Measurements from ENCODE around the gene THAP4. TPM values are rescaled to one million over a fixed set of nuclear protein-coding genes. Genes with fewer than 3 reads are reported as not detected.
A peak's percentile ranks its signal among the peaks of the same experiment; 100 is the strongest.

The THAP4 gene
- total RNA-seq, 3 donors from 2014 or later, result 35.3 to 45.9 (median 38.1) TPM

DNA sequence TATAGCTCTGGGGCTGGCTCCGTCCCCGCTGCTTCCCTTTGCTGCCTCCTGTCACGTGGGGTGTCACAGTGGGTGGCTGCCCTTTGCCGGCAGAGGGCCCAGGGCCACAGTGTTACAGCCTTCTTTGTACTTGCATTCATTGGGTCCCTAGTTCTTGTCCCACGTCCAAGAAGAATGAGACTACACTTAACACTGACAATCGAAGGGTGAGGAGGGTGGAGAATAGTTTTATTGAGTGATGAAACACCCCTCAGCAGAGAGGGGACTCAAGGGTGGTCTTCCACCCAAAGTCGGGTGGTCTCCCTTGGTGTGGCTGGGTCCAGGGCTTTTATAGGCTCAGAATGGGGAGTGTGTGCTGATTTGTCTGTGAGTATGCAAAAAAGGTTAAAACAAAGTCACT lies 2.4 kb upstream of the THAP4 start:
- peaks cover 8 to 23% of the 10 kb centered on the region in 2 donors for H3K4me1 ChIP-seq
- no peak for DNase-seq (ENCODE audit: low spot score in 2 of 2)
- intact Hi-C loops (cut with DNase I; ENCODE audit: low total_unique reads), result loop anchor here (5.0 kb wide), 1 partner anchor 213 kb away; no protein-coding TSS in a partner anchor
- TF ChIP-seq, protein P1, sequence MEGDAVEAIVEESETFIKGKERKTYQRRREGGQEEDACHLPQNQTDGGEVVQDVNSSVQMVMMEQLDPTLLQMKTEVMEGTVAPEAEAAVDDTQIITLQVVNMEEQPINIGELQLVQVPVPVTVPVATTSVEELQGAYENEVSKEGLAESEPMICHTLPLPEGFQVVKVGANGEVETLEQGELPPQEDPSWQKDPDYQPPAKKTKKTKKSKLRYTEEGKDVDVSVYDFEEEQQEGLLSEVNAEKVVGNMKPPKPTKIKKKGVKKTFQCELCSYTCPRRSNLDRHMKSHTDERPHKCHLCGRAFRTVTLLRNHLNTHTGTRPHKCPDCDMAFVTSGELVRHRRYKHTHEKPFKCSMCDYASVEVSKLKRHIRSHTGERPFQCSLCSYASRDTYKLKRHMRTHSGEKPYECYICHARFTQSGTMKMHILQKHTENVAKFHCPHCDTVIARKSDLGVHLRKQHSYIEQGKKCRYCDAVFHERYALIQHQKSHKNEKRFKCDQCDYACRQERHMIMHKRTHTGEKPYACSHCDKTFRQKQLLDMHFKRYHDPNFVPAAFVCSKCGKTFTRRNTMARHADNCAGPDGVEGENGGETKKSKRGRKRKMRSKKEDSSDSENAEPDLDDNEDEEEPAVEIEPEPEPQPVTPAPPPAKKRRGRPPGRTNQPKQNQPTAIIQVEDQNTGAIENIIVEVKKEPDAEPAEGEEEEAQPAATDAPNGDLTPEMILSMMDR (IDR thresholded peaks at IDR 0.05), result no peak
- TF ChIP-seq POLR2AphosphoS5 (IDR thresholded peaks at IDR 0.05) (no peak), POLR2A (IDR thresholded peaks at IDR 0.05) (no peak)
- H3K9me3 ChIP-seq, result no peaks in the 10 kb centered on the region
- H3K4me3 ChIP-seq, result peak overlapping the region in 1 of 3 donors; percentile 78
- no peaks in the 10 kb centered on the region for H3K36me3 ChIP-seq
- H3K27me3 ChIP-seq, result no peaks in the 10 kb centered on the region
- H3K27ac ChIP-seq, result no peak overlapping the region

DNA sequence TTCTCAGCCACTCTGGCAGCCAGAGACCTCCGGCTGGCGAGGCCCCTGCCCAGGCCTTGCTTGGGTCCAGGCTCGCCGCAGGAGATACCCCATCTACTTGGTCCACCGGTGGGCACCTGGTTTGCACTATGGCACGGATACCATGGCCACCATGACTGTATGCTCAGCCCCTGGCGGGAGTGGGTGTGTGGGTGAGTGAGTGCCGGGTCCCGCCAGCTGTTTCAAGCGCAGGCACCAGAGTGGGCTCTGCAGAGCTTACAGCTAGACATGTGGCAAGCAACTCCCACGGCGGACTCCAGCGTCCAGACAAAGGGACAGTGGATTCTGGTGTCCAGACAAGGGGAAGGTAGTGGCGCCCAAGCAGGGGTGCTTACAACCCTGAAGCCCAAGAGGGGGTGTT lies 2.0 kb upstream of the THAP4 start:
- TF ChIP-seq POLR2A (IDR thresholded peaks at IDR 0.05) (no peak), POLR2AphosphoS5 (IDR thresholded peaks at IDR 0.05) (no peak)
- TF ChIP-seq, protein P1 (IDR thresholded peaks at IDR 0.05), result no peak
- no peaks in the 10 kb centered on the region for H3K27me3 ChIP-seq
- H3K36me3 ChIP-seq, result no peaks in the 10 kb centered on the region
- intact Hi-C loops (cut with DNase I; ENCODE audit: low total_unique reads), result loop anchor here (5.0 kb wide), 1 partner anchor 213 kb away; no protein-coding TSS in a partner anchor
- peak overlapping the region in 2 of 3 donors; percentile 78 to 97 for H3K4me3 ChIP-seq
- no peak for DNase-seq (ENCODE audit: low spot score in 2 of 2)
- H3K27ac ChIP-seq, result no peak overlapping the region
- no peaks in the 10 kb centered on the region for H3K9me3 ChIP-seq
- H3K4me1 ChIP-seq, result peaks cover 8 to 23% of the 10 kb centered on the region in 2 donors

DNA sequence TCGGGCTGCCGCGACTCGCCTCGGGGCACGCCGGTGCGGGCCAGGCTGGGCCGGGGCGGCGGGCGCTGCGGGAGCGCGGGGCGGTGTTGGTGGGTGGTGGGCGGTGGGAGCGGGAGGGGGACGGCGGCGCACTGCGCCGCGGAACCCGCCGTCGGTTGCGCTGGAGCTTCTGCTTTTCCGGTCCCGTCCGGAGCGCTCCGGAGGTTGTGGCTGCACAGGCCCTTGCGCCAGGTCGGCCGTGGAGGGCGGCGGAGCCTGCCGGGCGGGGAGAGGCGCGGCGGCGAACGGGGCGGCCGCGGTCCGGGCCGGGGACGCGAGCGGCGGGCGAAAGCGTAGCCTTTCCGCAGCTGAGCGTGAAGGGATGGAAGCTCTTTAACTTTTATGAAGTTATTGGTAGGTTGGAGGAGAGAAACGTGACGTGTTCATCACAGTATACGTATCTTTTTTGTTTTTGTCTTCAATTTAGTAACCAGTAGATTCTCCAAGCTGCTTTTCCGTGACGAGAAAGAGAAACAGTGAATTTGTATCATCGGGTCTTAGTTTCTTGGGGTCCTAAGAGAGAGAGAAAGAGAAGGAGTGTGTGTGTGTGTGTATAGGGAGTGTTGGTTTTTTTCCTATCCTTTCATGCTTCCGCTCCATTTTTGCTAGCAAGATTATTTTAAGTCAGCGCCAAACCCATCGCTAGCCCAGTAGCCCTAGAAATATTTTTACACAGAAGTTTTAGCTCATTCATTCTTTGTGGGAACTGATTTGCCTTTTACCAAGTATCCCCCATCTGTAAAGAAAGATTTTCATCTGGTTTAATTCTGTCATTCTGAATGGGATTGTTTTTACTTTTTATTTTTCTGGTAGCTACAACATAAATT lies 1.1 kb upstream of the THAP4 start:
- Histone ChIP-seq H3K36me3 (peaks cover under 1% of the 10 kb centered on the region), H3K4me1 (peaks cover 8 to 23% of the 10 kb centered on the region in 2 donors), H3K9me3 (no peaks in the 10 kb centered on the region), H3K27me3 (no peaks in the 10 kb centered on the region), H3K27ac (peak overlapping the region; percentile 99 to 100), H3K4me3 (peak overlapping the region; percentile 78 to 97 (median 92))
- TF ChIP-seq, protein P1 (IDR thresholded peaks at IDR 0.05), result no peak
- no peak for TF ChIP-seq POLR2A (IDR thresholded peaks at IDR 0.05)
- TF ChIP-seq POLR2AphosphoS5 (IDR thresholded peaks at IDR 0.05), result no peak
- intact Hi-C loops (cut with DNase I; ENCODE audit: low total_unique reads), result loop anchor here (5.0 kb wide), 1 partner anchor 214 kb away; no protein-coding TSS in a partner anchor
- DNase-seq (ENCODE audit: low spot score in 2 of 2), result no peak

DNA sequence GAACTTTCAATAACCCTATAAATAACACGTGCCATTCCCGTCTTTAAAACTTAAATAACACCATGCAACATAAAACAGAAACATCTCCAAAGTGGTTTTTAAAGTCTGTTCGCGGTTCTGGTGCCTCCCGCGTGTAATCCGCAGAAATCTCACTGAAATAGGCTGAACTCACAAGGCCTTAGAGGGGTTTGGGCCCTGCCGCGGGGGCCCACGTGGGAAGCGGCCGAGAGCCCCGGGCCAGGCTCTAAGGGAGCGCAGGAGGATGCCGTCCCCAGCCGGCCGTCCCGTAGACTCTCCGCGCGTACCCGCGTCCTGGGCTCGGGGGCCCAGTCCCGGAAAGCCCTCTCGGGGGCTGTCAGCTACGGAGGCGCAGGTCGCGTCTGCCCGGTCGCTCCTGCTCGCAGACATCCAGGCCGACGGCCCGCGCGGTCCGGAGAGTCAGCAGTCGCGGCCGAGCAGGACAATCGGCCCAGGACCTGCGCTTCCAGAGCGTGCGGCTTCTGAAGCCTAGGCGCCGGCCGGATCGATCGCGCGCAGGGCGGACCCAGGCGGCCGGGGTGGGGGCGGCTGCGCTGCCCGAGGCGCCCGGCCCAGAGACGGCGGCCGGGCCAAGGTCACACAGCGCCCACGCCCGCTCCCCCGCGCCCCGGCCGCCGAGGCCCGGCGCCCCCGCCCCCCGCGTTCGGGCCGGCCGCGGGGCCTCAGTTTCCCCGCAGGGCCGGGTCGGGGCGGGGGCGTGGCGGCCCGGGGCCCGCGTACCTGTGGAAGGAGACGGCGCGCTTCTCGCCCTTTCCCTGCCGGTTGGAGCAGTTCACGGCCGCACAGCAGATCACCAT lies 558 bp downstream of the THAP4 start:
- H3K27ac ChIP-seq, result peak overlapping the region; percentile 99 to 100
- H3K9me3 ChIP-seq, result no peaks in the 10 kb centered on the region
- peak overlapping the region; percentile 78 to 97 (median 92) for H3K4me3 ChIP-seq
- DNase-seq (ENCODE audit: low spot score in 2 of 2), result no peak
- peaks cover 8 to 23% of the 10 kb centered on the region in 2 donors for H3K4me1 ChIP-seq
- peaks cover 4% of the 10 kb centered on the region for H3K36me3 ChIP-seq
- H3K27me3 ChIP-seq, result no peaks in the 10 kb centered on the region
- intact Hi-C loops (cut with DNase I; ENCODE audit: low total_unique reads), result loop anchor here (5.0 kb wide), 1 partner anchor 216 kb away; no protein-coding TSS in a partner anchor
- no peak for TF ChIP-seq POLR2AphosphoS5 (IDR thresholded peaks at IDR 0.05)

DNA sequence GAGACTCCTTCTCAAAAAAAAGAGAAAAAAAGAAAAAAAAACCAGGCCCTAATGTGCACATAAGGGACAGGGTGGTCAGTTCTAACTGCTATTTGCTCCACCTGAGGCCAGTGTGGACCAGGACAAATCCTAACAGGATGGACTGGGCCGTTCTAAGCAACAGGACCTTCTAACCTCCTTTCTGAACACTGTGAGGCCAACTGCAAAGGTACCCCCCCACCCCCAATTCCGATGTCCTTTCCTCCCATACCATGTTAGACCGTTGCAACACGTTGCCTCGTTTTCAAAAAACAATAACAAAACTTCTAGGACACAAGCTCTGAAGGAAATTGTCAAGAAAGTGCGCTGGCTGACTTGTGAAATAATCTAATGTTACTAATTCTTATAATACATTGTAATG lies 1.2 kb downstream of the THAP4 start:
- H3K4me1 ChIP-seq, result peaks cover 8 to 23% of the 10 kb centered on the region in 2 donors
- TF ChIP-seq, protein P1 (IDR thresholded peaks at IDR 0.05), result no peak
- TF ChIP-seq POLR2AphosphoS5 (IDR thresholded peaks at IDR 0.05) (no peak), POLR2A (IDR thresholded peaks at IDR 0.05) (no peak)

More for the DNA sequence above, 1.2 kb downstream of the THAP4 start:
- Histone ChIP-seq H3K9me3 (no peaks in the 10 kb centered on the region), H3K27me3 (no peaks in the 10 kb centered on the region), H3K36me3 (peaks cover 4% of the 10 kb centered on the region), H3K27ac (peak overlapping the region; percentile 22 to 64), H3K4me3 (peak overlapping the region; percentile 78 to 97 (median 92))
- no peak for DNase-seq (ENCODE audit: low spot score in 2 of 2)
- intact Hi-C loops (cut with DNase I; ENCODE audit: low total_unique reads), result loop anchor here (5.0 kb wide), 1 partner anchor 217 kb away; no protein-coding TSS in a partner anchor

Measured in breast epithelium (tissue), 4 donors.